GM19324 (cell line): ENCODE measurements around the gene NET1.

Source experiments
- ATAC-seq: cut with Tn5 transposase; IDR thresholded peaks from one replicate; pipeline ENCODE4 v1.9.1; 2021; ENCODE audit warnings: mild to moderate bottlenecking, moderate library complexity; ENCODE audit not compliant: unreplicated experiment, low FRiP score

The NET1 gene

GRCh38 chr10:5441106-5441505, 28.7 kb downstream of the NET1 start:
- ATAC-seq, result no peak

GRCh38 chr10:5442065-5442989, 30.0 kb downstream of the NET1 start:
- no peak for ATAC-seq

GRCh38 chr10:5442990-5443370, 30.6 kb downstream of the NET1 start:
- ATAC-seq, result peak; percentile 27

- ATAC-seq, result peak; percentile 54
These were observed 31.1 kb downstream of the NET1 start for GRCh38 chr10:5443429-5443828.

DNA sequence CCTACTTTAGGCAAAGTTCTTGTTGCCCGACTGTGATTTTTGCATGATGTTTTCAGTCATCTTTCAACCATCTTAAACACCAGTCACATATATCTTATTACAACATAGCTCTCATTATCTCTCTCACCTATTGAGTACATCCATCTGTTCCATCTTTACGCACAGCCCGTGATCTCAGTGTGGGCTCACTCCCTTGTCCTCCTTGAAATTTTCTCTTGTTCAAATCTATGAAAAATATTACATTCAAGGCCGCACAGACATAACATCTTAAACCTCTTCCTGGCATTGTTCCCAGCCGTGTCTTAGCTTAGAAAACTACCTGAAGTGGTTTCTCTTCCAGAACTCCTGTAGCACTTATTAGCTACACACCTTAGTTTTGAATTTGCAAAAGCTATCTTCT, 32.6 kb downstream of the NET1 start:
- no peak for ATAC-seq

DNA sequence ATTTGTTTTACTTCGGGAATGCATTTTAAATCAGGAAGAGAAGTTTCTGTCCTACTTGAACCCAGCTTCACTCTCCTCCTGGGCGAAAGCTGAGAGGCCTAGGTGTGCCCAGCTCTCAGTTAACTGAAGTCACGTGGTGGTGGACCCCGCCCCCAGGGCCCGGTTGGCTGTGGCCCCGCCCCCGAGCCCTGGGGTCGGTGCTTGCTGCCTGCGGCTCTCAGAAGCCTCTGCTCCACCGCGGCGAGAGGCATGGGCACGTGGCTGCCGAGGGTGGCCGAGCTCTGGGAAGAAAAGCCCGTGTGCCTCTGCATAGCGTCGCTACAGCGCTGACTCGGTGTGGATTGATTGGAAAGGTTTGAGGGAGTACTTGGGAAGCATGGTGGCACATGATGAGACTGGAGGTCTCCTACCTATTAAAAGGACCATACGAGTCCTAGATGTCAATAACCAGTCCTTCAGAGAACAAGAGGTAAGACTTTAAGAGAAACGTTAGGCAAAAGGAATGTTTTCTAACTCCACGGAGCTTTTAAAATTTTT, 34.1 kb downstream of the NET1 start:
- ATAC-seq, result no peak

DNA sequence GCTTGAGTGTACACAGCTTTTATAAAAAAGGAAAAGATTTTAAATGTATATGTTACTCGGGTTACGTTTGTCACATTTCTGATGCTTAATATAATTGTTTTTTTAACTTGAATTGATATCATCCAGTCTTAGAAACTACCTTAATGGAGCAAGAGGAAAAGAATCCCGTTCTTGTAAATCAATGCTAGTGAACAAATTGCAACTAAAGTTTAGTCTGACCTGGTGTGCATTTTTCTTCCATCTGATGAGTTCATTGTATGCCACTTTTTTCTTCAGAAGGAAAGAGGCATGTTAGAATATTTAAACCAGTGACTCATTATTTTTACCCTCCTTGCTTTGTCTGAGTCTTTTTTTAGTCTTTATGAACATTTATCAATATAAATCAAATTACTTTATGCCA, 34.7 kb downstream of the NET1 start:
- no peak for ATAC-seq

- ATAC-seq, result peak; percentile 69
These were observed 35.3 kb downstream of the NET1 start for GRCh38 chr10:5447611-5448071.

GRCh38 chr10:5448333-5449001, 36.1 kb downstream of the NET1 start:
- ATAC-seq, result no peak

DNA sequence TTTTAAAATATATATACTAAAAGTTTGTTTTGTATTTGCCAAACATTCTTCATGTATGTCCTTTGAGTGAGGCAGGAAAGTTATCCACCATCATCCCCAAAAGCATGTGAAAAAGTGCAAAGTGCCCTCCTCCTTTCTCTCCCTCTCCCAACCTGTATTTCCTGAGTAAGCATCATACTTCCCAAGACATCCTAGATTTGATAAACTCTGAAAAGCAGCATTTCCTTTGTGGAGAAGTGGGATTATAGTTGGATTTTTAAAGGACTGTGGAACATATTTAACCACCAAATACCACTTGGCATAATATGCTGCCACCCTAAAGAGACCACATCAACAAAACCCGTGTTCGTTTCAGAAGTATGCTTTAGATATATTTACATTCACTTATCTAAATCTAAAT, 36.9 kb downstream of the NET1 start:
- ATAC-seq, result no peak

DNA sequence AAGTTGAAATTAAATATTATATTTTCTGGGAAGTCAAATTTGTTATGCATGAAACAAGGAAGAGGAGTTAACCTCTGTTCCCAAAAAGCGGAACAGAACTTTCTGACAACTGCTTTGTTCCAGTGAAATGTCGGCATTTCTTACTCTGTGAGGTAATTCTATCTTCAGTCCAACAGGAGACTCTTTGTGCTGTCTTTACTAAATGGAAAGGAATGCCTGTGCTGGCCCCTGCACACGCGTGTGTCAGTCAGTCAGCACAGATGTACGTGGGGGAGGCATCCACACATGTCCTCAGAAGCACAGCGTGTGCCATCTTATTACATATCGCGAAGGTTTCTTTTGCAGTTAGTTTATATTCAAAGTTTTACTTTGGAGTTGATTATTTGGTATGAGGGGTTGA, 37.5 kb downstream of the NET1 start:
- ATAC-seq, result no peak

- ATAC-seq, result no peak
These were observed 38.4 kb downstream of the NET1 start for GRCh38 chr10:5450605-5451384.

- ATAC-seq, result no peak
These were observed 41.6 kb downstream of the NET1 start for GRCh38 chr10:5453749-5454489.

DNA sequence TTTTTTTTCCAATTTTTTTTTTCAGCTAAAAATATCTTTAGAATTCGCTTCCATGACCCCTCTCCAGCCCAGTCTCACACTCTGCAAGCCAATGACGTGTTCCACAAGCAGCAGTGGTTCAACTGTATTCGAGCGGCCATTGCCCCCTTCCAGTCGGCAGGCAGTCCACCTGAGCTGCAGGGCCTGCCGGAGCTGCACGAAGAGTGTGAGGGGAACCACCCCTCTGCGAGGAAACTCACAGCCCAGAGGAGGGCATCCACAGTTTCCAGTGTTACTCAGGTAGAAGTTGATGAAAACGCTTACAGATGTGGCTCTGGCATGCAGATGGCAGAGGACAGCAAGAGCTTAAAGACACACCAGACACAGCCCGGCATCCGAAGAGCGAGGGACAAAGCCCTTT, 44.2 kb downstream of the NET1 start:
- no peak for ATAC-seq

GRCh38 chr10:5457741-5458140, 45.4 kb downstream of the NET1 start:
- no peak for ATAC-seq

GRCh38 chr10:5458425-5458824, 46.1 kb downstream of the NET1 start:
- ATAC-seq, result no peak

- ATAC-seq, result no peak
These were observed 46.8 kb downstream of the NET1 start for GRCh38 chr10:5458949-5459747.

DNA sequence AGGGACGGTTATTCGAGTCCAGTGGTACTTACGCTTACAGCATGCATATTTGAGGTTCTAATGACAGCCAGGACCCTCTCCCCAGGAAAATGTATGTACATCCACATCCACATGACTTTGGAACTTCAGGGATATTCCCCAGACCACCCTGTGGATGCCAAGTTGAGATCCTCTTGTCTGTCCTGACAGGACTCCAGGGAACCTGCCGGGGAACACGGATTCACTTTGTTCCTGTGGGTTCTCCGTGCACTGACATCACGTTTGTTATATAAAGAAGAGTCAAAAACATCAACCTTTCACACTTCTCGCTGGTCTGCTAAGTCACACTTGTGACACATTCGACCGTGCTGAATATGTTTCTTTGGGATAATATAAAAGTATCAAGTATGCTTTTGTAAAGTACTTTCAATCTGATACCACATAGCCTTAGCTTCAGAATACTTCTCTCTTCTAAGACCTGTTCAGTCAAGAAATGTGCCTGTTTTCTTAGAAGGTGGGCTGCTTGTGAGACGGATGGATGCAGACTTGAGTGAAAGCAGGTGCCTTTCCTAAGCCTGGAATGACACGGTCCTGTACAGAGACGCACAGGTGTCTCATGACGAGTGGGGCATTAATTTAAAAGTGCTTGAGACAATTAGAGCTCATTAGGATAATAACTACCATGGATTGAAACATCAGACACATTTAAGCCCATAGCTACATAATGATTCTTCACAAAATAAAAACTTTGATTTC, 48.3 kb downstream of the NET1 start:
- no peak for ATAC-seq

DNA sequence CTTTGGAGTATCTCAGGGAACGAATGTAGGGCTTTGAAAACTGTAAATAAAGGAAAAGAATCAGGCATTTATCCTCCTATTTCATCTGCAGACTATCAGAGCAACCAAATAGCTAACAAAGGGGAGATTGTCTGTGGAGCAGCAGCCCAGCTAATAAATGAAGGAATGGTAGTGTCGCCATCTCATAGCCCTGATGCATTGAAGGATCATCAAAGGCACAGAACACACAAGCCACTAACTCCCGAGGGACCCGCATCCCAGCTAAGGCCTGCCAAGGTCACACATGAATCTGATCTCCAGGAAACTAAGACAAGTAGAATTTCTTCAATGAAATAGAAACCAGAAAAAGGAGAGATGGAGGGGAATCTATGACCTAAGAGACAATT, 48.8 kb downstream of the NET1 start:
- no peak for ATAC-seq
